BE2C (cell line): ENCODE measurements around the gene CPB2.

Source experiments
- DNase-seq: peaks from one replicate; pipeline ENCODE4 v3.0.0-alpha.2; 2020
- H3K27me3 ChIP-seq: fragments of 250-450 bp; sonication (Bioruptor Pico); 2 replicates; pipeline ENCODE4 v1.5.1; 2020; ENCODE audit warnings: mild to moderate bottlenecking
- H3K36me3 ChIP-seq: fragments of 250-450 bp; sonication (Bioruptor Pico); 2 replicates; pipeline ENCODE4 v1.5.1; 2020; ENCODE audit warnings: mild to moderate bottlenecking
- H3K4me1 ChIP-seq: fragments of 250-450 bp; sonication (Bioruptor Pico); 2 replicates; pipeline ENCODE4 v1.5.1; 2020
- H3K4me3 ChIP-seq: 2 replicates; pipeline ENCODE4 v1.5.1; 2011; ENCODE audit warnings: low read depth, low read length
- H3K9me3 ChIP-seq: fragments of 250-450 bp; sonication (Bioruptor Pico); 2 replicates; pipeline ENCODE4 v1.5.1; 2020
- TF ChIP-seq, protein P1 (sequence below): IDR thresholded peaks from 2 replicates; pipeline ENCODE4 v1.5.1; 2012; ENCODE audit warnings: mild to moderate bottlenecking, low read depth, low read length

The CPB2 gene

DNA sequence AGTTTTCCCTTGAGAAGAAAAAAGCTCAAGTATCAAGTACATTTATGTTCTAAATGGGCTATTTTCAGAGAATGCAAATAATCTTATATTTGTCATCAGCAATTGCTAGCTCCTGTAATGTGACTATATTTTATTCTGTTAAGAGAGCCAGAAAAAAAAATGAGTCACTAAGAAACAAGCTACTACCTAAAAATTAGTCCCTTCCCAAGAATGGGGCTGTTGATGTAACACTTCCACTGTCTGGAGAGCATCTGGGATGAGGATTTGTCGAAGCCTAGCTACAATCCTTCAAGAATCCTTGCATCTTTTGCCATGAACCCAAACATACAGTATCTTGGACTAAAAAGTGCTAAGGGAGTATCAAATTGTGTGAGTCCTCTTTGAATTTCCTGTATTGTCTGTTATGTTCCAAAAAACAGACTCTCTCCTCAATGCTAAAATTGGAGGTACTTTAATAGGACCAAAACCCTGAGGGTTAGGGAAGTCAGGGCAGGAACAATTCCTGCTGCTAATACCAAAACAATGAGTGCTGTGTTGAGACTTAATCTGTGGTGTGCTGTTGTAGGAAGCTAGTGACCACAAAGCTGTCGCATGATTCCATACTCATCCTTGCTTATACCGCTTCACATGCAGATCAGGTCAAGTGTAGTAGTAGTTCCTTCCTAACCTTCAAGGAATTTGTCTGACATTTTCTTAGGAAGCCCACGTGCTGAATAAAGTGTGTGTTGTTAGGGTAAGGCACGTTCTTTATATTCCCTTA lies 47.4 kb downstream of the CPB2 start:
- Histone ChIP-seq H3K36me3 (no peaks in the 10 kb centered on the region), H3K4me3 (no peak overlapping the region), H3K27me3 (no peaks in the 10 kb centered on the region), H3K4me1 (no peaks in the 10 kb centered on the region), H3K9me3 (no peaks in the 10 kb centered on the region)
- TF ChIP-seq, protein P1, sequence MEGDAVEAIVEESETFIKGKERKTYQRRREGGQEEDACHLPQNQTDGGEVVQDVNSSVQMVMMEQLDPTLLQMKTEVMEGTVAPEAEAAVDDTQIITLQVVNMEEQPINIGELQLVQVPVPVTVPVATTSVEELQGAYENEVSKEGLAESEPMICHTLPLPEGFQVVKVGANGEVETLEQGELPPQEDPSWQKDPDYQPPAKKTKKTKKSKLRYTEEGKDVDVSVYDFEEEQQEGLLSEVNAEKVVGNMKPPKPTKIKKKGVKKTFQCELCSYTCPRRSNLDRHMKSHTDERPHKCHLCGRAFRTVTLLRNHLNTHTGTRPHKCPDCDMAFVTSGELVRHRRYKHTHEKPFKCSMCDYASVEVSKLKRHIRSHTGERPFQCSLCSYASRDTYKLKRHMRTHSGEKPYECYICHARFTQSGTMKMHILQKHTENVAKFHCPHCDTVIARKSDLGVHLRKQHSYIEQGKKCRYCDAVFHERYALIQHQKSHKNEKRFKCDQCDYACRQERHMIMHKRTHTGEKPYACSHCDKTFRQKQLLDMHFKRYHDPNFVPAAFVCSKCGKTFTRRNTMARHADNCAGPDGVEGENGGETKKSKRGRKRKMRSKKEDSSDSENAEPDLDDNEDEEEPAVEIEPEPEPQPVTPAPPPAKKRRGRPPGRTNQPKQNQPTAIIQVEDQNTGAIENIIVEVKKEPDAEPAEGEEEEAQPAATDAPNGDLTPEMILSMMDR, result no peak
- DNase-seq, result no peak

- TF ChIP-seq, protein P1, result no peak
- Histone ChIP-seq H3K27me3 (no peaks in the 10 kb centered on the region), H3K4me3 (peak overlapping the region; percentile 96), H3K4me1 (no peaks in the 10 kb centered on the region), H3K36me3 (no peaks in the 10 kb centered on the region), H3K9me3 (no peaks in the 10 kb centered on the region)
- DNase-seq, result no peak
Observed at GRCh38 chr13:46053162-46054012, 51.4 kb downstream of the CPB2 start.

GRCh38 chr13:46052319-46053161 lies 52.3 kb downstream of the CPB2 start, which contains the start of gene ZC3H13:
Gene ZC3H13 (minus strand): TSS chr13:46052746. CDS start chr13:46045507, 7,239 bp downstream.
- no peaks in the 10 kb centered on the region for H3K9me3 ChIP-seq
- no peaks in the 10 kb centered on the region for H3K36me3 ChIP-seq
- TF ChIP-seq, protein P1, result peak; percentile 42
- peak within 1 kb of the TSS; percentile 96 for H3K4me3 ChIP-seq
- DNase-seq, result peak; percentile 94
- no peaks in the 10 kb centered on the region for H3K4me1 ChIP-seq
- no peaks in the 10 kb centered on the region for H3K27me3 ChIP-seq

DNA sequence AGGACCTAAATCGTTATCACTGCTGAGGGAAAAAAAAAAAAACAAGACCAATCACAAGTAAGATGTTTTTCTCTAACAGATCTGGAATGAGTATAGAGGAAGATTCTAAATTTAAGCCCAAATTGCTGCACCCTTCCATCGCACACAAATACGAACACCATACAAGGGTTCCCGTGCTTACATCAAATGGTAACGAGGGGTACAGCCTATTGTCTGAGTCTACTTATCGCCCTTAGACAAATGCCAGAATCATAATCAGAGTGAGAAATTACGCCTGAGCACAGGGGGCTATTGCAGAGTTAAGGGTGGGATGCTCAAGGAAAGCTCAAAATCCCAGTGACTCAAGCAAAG lies 52.9 kb downstream of the CPB2 start:
- H3K4me1 ChIP-seq, result no peaks in the 10 kb centered on the region; the same call in 1 of the 2 replicates
- H3K27me3 ChIP-seq, result no peaks in the 10 kb centered on the region
- no peaks in the 10 kb centered on the region for H3K9me3 ChIP-seq
- DNase-seq, result no peak
- no peaks in the 10 kb centered on the region for H3K36me3 ChIP-seq
- TF ChIP-seq, protein P1, result no peak
- H3K4me3 ChIP-seq, result peak overlapping the region; percentile 96

DNA sequence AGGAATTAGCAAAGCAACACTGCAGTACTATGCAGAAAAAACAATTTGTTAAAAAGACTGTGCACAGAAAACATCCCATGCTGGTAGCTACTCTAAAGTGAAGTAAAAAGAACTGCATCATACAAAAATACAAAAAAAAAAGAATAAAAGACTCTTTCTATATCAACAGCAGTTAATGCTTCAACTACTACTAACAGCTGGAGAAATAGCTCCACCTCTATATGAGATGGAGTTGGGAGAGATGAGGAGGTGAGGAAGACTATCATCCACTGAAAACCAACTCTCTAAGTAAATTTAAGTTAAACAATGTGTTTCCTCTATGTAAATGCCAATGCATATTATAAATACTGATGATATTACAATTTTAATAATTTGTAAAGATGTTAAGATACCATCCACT lies 54.1 kb downstream of the CPB2 start:
- no peaks in the 10 kb centered on the region for H3K27me3 ChIP-seq
- peaks cover 3% of the 10 kb centered on the region; the same call in 1 of the 2 replicates for H3K4me1 ChIP-seq
- H3K9me3 ChIP-seq, result no peaks in the 10 kb centered on the region
- TF ChIP-seq, protein P1, result no peak
- H3K36me3 ChIP-seq, result no peaks in the 10 kb centered on the region
- peak overlapping the region; percentile 96 for H3K4me3 ChIP-seq
- DNase-seq, result no peak
